HEK293 (cell line): ENCODE measurements around the gene TMCC1.

Experiments used
- CTCF ChIA-PET: fragments of 350-600 bp; formaldehyde crosslinking; extraction: SDS; loops from one replicate; lab custom pipeline; 2021; ENCODE audit warnings: antibody characterized with exemption; lab: Yijun Ruan, JAX
- POLR2A ChIA-PET: fragments of 300-600 bp; formaldehyde crosslinking; extraction: SDS; loops from one replicate; lab custom pipeline; 2020; ENCODE audit warnings: antibody characterized with exemption, inconsistent platforms; lab: Yijun Ruan, JAX
- H3K27ac ChIP-seq: fragments of 200-500 bp; sonication (Bioruptor generic); 2 replicates; pipeline ENCODE4 v1.5.1; 2014; ENCODE audit warnings: low read depth, low read length, control low read depth, inconsistent platforms; ENCODE audit errors: extremely low read depth
- H3K36me3 ChIP-seq, 2 experiments: fragments of 200-500 bp in 1 of 2; sonication (Bioruptor generic) in 1 of 2; 1 replicate in 1 of 2; 2 replicates in 1 of 2; pipeline ENCODE4 v1.5.1; 2014 to 2017; ENCODE audit warnings: inconsistent platforms in 2 of 2, low read length in 2 of 2; ENCODE audit not compliant: control insufficient read depth in 2 of 2, insufficient read depth in 1 of 2
- H3K4me1 ChIP-seq: fragments of 200-500 bp; sonication (Bioruptor generic); 2 replicates; pipeline ENCODE4 v1.5.1; 2014; ENCODE audit warnings: mild to moderate bottlenecking, low read length, inconsistent platforms; ENCODE audit not compliant: control insufficient read depth, insufficient read depth
- H3K4me3 ChIP-seq: 2 replicates; pipeline ENCODE4 v1.5.1; 2011; ENCODE audit warnings: low read depth, mild to moderate bottlenecking, control low read depth, low read length, moderate library complexity
- H3K9me3 ChIP-seq: fragments of 200-500 bp; sonication (Bioruptor generic); 2 replicates; pipeline ENCODE4 v1.5.1; 2014; ENCODE audit warnings: low read depth, low read length, inconsistent platforms; ENCODE audit not compliant: control insufficient read depth, insufficient read depth
- GLIS2 ChIP-seq: fragments of 450-650 bp; formaldehyde crosslinking; IDR thresholded peaks from 2 replicates; pipeline ENCODE4 v1.5.1; 2016; ENCODE audit warnings: missing biosample characterization, missing genetic modification characterization
- SCRT1 ChIP-seq: fragments of 450-650 bp; formaldehyde crosslinking; IDR thresholded peaks from 2 replicates; pipeline ENCODE4 v1.5.1; 2016; ENCODE audit warnings: missing biosample characterization, missing genetic modification characterization, borderline replicate concordance
- YY1 ChIP-seq: fragments of 450-650 bp; formaldehyde crosslinking; IDR thresholded peaks from 2 replicates; pipeline ENCODE4 v1.5.1; 2018; ENCODE audit warnings: missing biosample characterization, missing genetic modification characterization
- ZBTB1 ChIP-seq: fragments of 450-650 bp; formaldehyde crosslinking; IDR thresholded peaks from 2 replicates; pipeline ENCODE4 v1.5.1; 2016; ENCODE audit warnings: missing biosample characterization, missing genetic modification characterization
- ZFHX2 ChIP-seq: fragments of 450-650 bp; formaldehyde crosslinking; conservative IDR thresholded peaks from 2 replicates; pipeline ENCODE4 v1.5.1; 2016; ENCODE audit warnings: missing biosample characterization, missing genetic modification characterization
- ZIC2 ChIP-seq: fragments of 450-650 bp; formaldehyde crosslinking; IDR thresholded peaks from 2 replicates; pipeline ENCODE4 v1.5.1; 2016; ENCODE audit warnings: missing biosample characterization, missing genetic modification characterization
- ZNF302 ChIP-seq: fragments of 450-650 bp; formaldehyde crosslinking; IDR thresholded peaks from 2 replicates; pipeline ENCODE4 v1.5.1; 2016; ENCODE audit warnings: missing biosample characterization, missing genetic modification characterization, low read depth
- ZNF335 ChIP-seq: fragments of 450-650 bp; formaldehyde crosslinking; conservative IDR thresholded peaks from 2 replicates; pipeline ENCODE4 v1.5.1; 2016; ENCODE audit warnings: missing biosample characterization, missing genetic modification characterization
- ZNF366 ChIP-seq: fragments of 450-650 bp; formaldehyde crosslinking; conservative IDR thresholded peaks from 2 replicates; pipeline ENCODE4 v1.5.1; 2016; ENCODE audit warnings: missing biosample characterization, missing genetic modification characterization
- ZNF404 ChIP-seq: fragments of 450-650 bp; formaldehyde crosslinking; IDR thresholded peaks from 2 replicates; pipeline ENCODE4 v1.5.1; 2017; ENCODE audit warnings: missing biosample characterization, missing genetic modification characterization
- ZNF530 ChIP-seq: fragments of 450-650 bp; formaldehyde crosslinking; IDR thresholded peaks from 2 replicates; pipeline ENCODE4 v1.5.1; 2016; ENCODE audit warnings: low read depth, missing biosample characterization, missing genetic modification characterization
- ZNF571 ChIP-seq: fragments of 450-650 bp; formaldehyde crosslinking; IDR thresholded peaks from 2 replicates; pipeline ENCODE4 v1.5.0; 2017; ENCODE audit warnings: missing biosample characterization, missing genetic modification characterization
- ZNF596 ChIP-seq: fragments of 450-650 bp; IDR thresholded peaks from 2 replicates; pipeline ENCODE4 v1.5.0; 2018; ENCODE audit warnings: missing biosample characterization, mild to moderate bottlenecking, missing genetic modification characterization, moderate library complexity
- ZNF654 ChIP-seq: fragments of 450-650 bp; formaldehyde crosslinking; IDR thresholded peaks from 2 replicates; pipeline ENCODE4 v1.5.1; 2016; ENCODE audit warnings: low read depth, missing biosample characterization, missing genetic modification characterization
- ZNF660 ChIP-seq: fragments of 450-650 bp; IDR thresholded peaks from 2 replicates; pipeline ENCODE4 v1.5.1; 2018; ENCODE audit warnings: missing biosample characterization, mild to moderate bottlenecking, missing genetic modification characterization
- ZNF785 ChIP-seq: fragments of 450-650 bp; formaldehyde crosslinking; IDR thresholded peaks from 2 replicates; pipeline ENCODE4 v1.5.1; 2016; ENCODE audit warnings: missing biosample characterization, missing genetic modification characterization
- ZNF837 ChIP-seq: fragments of 450-650 bp; formaldehyde crosslinking; IDR thresholded peaks from 2 replicates; pipeline ENCODE4 v1.5.1; 2016; ENCODE audit warnings: missing biosample characterization, missing genetic modification characterization
- TF ChIP-seq, protein P1 (sequence below): fragments of 450-650 bp; formaldehyde crosslinking; IDR thresholded peaks from 2 replicates; pipeline ENCODE4 v1.5.1; 2017; ENCODE audit warnings: missing biosample characterization, mild to moderate bottlenecking, missing genetic modification characterization, moderate library complexity
- TF ChIP-seq, protein P2 (sequence below): fragments of 450-650 bp; formaldehyde crosslinking; IDR thresholded peaks from 2 replicates; pipeline ENCODE4 v1.5.1; 2016; ENCODE audit warnings: missing biosample characterization, missing genetic modification characterization
- TF ChIP-seq, protein P3 (sequence below): fragments of 450-650 bp; formaldehyde crosslinking; IDR thresholded peaks from 2 replicates; pipeline ENCODE4 v1.5.0; 2017; ENCODE audit warnings: missing biosample characterization, missing genetic modification characterization, borderline replicate concordance
- TF ChIP-seq, protein P4 (sequence below): fragments of 450-650 bp; formaldehyde crosslinking; IDR thresholded peaks from 2 replicates; pipeline ENCODE4; 2016; ENCODE audit warnings: missing biosample characterization, missing genetic modification characterization

Gene TMCC1

DNA sequence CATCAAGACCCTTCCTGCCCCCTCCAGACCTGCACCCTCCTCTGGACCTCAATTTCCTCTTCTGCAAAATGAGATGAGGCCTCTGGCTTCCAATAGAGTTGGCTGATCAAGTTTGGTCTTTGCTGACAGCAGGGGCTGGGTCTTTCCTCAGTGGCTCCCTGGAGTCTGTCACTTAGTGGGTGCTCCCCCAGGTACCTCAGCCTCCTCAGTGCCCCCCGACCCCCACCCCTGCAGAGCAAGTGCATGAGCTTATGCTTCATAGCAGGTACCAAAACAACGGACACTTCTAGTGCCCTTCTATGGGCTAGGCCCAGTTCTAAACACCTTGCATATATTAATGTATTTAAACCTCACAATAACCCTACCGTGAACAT lies 280.2 kb downstream of the TMCC1 start:
- Histone ChIP-seq H3K9me3 (no peaks in the 10 kb centered on the region), H3K4me3 (no peak overlapping the region), H3K27ac (no peak overlapping the region), H3K36me3 (no peaks in the 10 kb centered on the region), H3K4me1 (0 out of 2 replicates have a peak, but pooled peaks cover 3% of the 10 kb centered on the region)
- POLR2A ChIA-PET = interaction anchor here (0.6 to 1.1 kb wide), 2 partner anchors 12 to 284 kb away, joined by 3 to 5 read pairs; no protein-coding TSS in a partner anchor
- TF ChIP-seq, protein P1, sequence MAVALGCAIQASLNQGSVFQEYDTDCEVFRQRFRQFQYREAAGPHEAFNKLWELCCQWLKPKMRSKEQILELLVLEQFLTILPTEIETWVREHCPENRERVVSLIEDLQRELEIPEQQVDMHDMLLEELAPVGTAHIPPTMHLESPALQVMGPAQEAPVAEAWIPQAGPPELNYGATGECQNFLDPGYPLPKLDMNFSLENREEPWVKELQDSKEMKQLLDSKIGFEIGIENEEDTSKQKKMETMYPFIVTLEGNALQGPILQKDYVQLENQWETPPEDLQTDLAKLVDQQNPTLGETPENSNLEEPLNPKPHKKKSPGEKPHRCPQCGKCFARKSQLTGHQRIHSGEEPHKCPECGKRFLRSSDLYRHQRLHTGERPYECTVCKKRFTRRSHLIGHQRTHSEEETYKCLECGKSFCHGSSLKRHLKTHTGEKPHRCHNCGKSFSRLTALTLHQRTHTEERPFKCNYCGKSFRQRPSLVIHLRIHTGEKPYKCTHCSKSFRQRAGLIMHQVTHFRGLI (tag by site-specific recombination) = no peak
- TF ChIP-seq ZNF302 (tag by site-specific recombination) (no peak), ZNF571 (tag by site-specific recombination) (no peak), ZNF404 (tag by site-specific recombination) (no peak), SCRT1 (tag by site-specific recombination) (no peak), ZBTB1 (tag by site-specific recombination) (no peak), YY1 (tag by site-specific recombination) (no peak), ZNF654 (no peak), ZNF785 (tag by site-specific recombination) (no peak), ZNF530 (no peak), GLIS2 (tag by site-specific recombination) (no peak), ZNF837 (no peak), ZNF366 (tag by site-specific recombination) (no peak), ZNF596 (tag by site-specific recombination) (no peak)
- TF ChIP-seq, protein P2, sequence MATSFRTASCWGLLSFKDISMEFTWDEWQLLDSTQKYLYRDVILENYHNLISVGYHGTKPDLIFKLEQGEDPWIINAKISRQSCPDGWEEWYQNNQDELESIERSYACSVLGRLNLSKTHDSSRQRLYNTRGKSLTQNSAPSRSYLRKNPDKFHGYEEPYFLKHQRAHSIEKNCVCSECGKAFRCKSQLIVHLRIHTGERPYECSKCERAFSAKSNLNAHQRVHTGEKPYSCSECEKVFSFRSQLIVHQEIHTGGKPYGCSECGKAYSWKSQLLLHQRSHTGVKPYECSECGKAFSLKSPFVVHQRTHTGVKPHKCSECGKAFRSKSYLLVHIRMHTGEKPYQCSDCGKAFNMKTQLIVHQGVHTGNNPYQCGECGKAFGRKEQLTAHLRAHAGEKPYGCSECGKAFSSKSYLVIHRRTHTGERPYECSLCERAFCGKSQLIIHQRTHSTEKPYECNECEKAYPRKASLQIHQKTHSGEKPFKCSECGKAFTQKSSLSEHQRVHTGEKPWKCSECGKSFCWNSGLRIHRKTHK (tag by site-specific recombination) = no peak
- TF ChIP-seq, protein P3, sequence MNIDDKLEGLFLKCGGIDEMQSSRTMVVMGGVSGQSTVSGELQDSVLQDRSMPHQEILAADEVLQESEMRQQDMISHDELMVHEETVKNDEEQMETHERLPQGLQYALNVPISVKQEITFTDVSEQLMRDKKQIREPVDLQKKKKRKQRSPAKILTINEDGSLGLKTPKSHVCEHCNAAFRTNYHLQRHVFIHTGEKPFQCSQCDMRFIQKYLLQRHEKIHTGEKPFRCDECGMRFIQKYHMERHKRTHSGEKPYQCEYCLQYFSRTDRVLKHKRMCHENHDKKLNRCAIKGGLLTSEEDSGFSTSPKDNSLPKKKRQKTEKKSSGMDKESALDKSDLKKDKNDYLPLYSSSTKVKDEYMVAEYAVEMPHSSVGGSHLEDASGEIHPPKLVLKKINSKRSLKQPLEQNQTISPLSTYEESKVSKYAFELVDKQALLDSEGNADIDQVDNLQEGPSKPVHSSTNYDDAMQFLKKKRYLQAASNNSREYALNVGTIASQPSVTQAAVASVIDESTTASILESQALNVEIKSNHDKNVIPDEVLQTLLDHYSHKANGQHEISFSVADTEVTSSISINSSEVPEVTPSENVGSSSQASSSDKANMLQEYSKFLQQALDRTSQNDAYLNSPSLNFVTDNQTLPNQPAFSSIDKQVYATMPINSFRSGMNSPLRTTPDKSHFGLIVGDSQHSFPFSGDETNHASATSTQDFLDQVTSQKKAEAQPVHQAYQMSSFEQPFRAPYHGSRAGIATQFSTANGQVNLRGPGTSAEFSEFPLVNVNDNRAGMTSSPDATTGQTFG (tag by site-specific recombination) = no peak
- TF ChIP-seq, protein P4, sequence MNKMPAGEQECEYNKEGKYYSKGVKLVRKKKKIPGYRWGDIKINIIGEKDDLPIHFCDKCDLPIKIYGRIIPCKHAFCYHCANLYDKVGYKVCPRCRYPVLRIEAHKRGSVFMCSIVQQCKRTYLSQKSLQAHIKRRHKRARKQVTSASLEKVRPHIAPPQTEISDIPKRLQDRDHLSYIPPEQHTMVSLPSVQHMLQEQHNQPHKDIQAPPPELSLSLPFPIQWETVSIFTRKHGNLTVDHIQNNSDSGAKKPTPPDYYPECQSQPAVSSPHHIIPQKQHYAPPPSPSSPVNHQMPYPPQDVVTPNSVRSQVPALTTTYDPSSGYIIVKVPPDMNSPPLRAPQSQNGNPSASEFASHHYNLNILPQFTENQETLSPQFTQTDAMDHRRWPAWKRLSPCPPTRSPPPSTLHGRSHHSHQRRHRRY (tag by site-specific recombination) = no peak
- CTCF ChIA-PET = interaction anchor here (1.0 kb wide), 1 partner anchor 123 kb away, joined by 4 read pairs; no protein-coding TSS in a partner anchor

DNA sequence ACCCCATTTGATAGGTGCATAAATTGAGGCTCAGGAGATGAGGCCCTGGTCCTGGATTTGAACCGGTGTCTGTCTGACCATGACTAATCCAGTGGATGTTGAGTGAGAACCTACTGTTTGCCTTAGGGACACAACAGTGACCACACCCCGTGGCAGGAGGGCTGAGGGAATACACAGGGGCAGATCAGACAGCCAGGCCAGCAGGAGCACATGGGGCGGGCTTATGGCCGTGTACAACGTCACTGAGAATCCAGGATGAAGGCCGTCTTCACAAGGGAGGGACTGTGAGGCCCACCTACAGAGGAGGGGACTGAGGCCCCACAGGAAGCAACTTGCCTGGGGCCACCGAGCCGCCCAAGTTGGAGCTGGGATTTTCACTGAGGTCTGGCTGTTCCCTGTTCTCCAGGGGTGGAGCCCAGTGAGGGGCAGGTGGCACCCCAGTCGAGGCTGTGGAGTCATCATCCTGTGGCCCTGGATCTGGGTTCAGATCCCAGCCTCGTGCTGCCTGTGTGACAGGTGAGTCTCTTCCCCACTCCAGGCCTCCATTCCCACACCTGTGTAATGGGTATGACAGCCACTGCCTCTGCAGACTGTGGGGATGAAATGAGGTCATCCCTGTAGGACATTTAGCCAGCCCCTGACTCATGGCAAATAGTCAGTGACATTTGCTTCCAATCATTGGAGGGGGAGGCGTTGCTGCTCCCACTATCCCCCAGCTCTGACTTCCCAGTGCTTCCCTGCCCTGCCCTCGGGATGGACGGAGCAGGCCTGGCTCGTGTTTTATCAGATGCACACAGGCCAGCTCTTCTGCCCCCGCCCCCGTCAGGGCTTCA lies 280.8 kb downstream of the TMCC1 start:
- H3K36me3 ChIP-seq = no peaks in the 10 kb centered on the region
- ChIA-PET CTCF (interaction anchor here (1.0 kb wide), 1 partner anchor 123 kb away, joined by 4 read pairs; no protein-coding TSS in a partner anchor), POLR2A (interaction anchor here (0.6 to 1.1 kb wide), 2 partner anchors 12 to 284 kb away, joined by 3 to 5 read pairs; no protein-coding TSS in a partner anchor)
- H3K4me3 ChIP-seq = no peak overlapping the region
- TF ChIP-seq ZNF660 (0 out of 2 replicates have a peak, but pooled peaks have one; percentile 25), ZNF335 (tag by site-specific recombination) (no peak), ZFHX2 (tag by site-specific recombination) (peak; percentile 21; the same call in 1 of the 2 replicates), ZIC2 (tag by site-specific recombination) (0 out of 2 replicates have a peak, but pooled peaks have one; percentile 19)
- TF ChIP-seq, all 188 proteins: peak for 3
- no peaks in the 10 kb centered on the region for H3K9me3 ChIP-seq
- H3K27ac ChIP-seq = no peak overlapping the region
- H3K4me1 ChIP-seq = 0 out of 2 replicates have a peak, but pooled peaks cover 3% of the 10 kb centered on the region
